ENCODE measurements around the gene SCYGR8.

DNA sequence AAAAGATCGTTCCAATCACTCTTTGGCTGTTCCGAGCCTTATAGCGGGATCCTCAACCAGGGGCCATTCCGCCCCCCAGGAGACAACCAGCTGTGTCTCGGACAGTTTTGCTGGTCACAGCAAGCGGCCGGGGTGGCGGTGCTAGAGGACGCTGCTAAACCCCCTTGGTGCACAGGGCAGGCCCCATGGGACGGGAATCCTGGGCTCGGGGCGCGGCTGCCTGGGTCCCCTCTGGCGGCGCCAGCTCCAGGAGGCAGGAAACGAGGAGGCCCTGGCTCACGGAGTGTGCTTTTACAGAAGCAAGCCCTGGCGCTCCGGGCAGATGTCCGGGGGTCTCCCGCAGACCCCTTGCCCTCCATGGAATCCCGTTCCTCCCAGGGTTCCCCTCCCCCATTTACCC is 22.1 kb downstream of the SCYGR8 start:
- TF ChIP-seq EZH2 (IDR thresholded peaks at IDR 0.05), result no peak
- TF ChIP-seq POLR2AphosphoS5 (IDR thresholded peaks at IDR 0.05; ENCODE audit: borderline replicate concordance, low read depth, low read length), result no peak
